Stomach (tissue), 9 donors: ENCODE data around the gene NCAM1. TPM values are rescaled to one million over a fixed set of nuclear protein-coding genes. Genes with fewer than 3 reads are reported as not detected.
A peak's percentile ranks its signal among the peaks of the same experiment; 100 is the strongest.

Experiments
- DNase-seq, 2 donors: peaks; one replicate each; pipeline versions ENCODE4 v3.0.0 to v3.0.0-alpha.2; 2013 to 2019
- H3K27ac ChIP-seq, 5 donors: fragments of 200-600 bp in 4 of 5; sonication (generic) in 4 of 5; one replicate each; pipeline ENCODE4 v1.5.1; 2013 to 2019; ENCODE audit warnings: mild to moderate bottlenecking in 1 of 5, moderate library complexity in 1 of 5
- H3K27me3 ChIP-seq, 3 donors: fragments of 200-600 bp; sonication (generic); one replicate each; pipeline ENCODE4 v1.5.1; 2017 to 2019; ENCODE audit warnings: mixed run types in 1 of 3
- H3K36me3 ChIP-seq, 4 donors: fragments of 200-600 bp; sonication (generic); 1 replicate in 3 of 4; 2 replicates in 1 of 4; pipeline ENCODE4 v1.5.1; 2016 to 2019
- H3K4me1 ChIP-seq, 4 donors: fragments of 200-600 bp; sonication (generic); one replicate each; pipeline ENCODE4 v1.5.1; 2016 to 2019
- H3K4me3 ChIP-seq, 4 donors: fragments of 200-600 bp; sonication (generic) in 3 of 4; one replicate each; pipeline ENCODE4 v1.5.1; 2016 to 2019; ENCODE audit warnings: mild to moderate bottlenecking in 1 of 4
- H3K9me3 ChIP-seq, 4 donors: fragments of 200-600 bp; sonication (generic); one replicate each; pipeline ENCODE4 v1.5.1; 2016 to 2019
- EP300 ChIP-seq: sonication (generic); formaldehyde crosslinking; IDR thresholded peaks from one replicate; pipeline ENCODE4 v1.6.1; 2017; ENCODE audit warnings: antibody characterized with exemption
- POLR2A ChIP-seq, 4 donors: fragments of 450-650 bp; IDR thresholded peaks; one replicate each; pipeline ENCODE4 v1.6.1; 2016; ENCODE audit warnings: antibody characterized with exemption in 4 of 4, control low read depth in 2 of 4, mild to moderate bottlenecking in 1 of 4, moderate library complexity in 1 of 4
- POLR2AphosphoS5 ChIP-seq, 3 donors: sonication (generic); formaldehyde crosslinking; IDR thresholded peaks; one replicate each; pipeline ENCODE4 v1.6.1; 2016; ENCODE audit warnings: antibody characterized with exemption in 3 of 3
- WGBS, 5 donors: extraction: QIAGEN DNeasy Blood & Tissue Kit in 3 of 5; methylation state at CpG; one replicate each; pipeline versions ENCODE4 v1.1.5 to v1.1.7; 2013 to 2018; 5-methylcytosine and 5-hydroxymethylcytosine counted together
- intact Hi-C: fragments of 100-400 bp; cut with DNase I; formaldehyde crosslinking; loops from one replicate; pipeline ENCODE4 v1.15.1; 2023; ENCODE audit warnings: low total_unique reads
- polyA plus RNA-seq, 3 donors: library from polyadenylated mRNA; stranded (reverse); fragments of 200-250 nt; gene quantifications; one replicate each; pipeline ENCODE4 v1.2.3, GENCODE V29; 2013
- total RNA-seq, 5 donors: library from RNA; depleted of rRNA; stranded (reverse); fragments of >200 nt; gene quantifications; one replicate each; pipeline versions ENCODE4 v1.1.0 to v1.2.3, GENCODE V29; 2014 to 2016
- TF ChIP-seq, protein P1 (sequence below), 7 experiments: fragments of 450-650 bp in 4 of 7; fragments of 200-600 bp in 3 of 7; sonication (generic) in 3 of 7; IDR thresholded peaks; one replicate each; pipeline ENCODE4 v1.5.1; 2016 to 2019; ENCODE audit warnings: antibody characterized with exemption in 7 of 7, control low read depth in 2 of 7, mild to moderate bottlenecking in 1 of 7
- donor health status: healthy with polysubstance abuse.
- donor health status: Bipolar disorder and iron deficiency.
- donor health status: healthy.

Gene NCAM1
- total and polyA plus RNA-seq, 8 donors, result 5.7 to 84.8 (median 28.9) TPM

DNA sequence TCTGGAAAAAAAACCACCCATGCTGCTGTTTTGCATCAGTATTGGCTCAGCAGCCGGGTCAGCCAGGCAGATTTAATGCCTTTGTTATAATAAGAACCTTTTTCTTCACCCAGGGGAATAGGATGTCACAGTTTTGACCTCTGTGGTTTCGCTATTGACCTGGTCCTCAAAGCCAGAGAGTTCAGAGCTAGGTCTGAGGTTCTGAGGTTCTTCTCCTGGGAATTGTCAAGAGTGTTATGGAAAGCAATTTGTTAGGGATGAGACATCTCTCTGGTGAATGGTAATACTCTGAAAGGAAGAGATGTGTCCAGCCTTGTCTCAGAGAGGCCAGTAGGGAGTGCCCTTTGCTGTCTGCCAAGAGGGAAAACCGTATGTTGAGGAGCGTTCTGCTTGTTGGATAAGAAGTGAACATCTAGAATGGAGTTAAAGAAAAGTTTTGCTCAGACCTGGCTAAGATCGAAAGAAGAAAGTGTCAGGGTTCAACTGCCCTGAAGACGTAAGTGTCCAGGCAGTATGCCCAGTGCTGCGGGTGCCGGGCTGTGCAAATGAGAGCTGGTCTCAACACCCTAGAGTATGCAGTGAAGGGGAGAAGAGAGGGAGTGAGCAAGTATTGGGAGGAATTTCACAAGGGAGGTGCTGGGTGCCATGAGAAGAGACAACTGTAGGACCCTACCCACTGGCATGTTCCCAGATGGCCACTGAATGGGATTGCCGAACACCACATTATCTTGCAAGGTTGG lies 202.2 kb downstream of the NCAM1 start:
- 82 to 89% (median 88%) methylated on average over 9 of the region's 9 CpGs for WGBS, 5 donors
- Histone ChIP-seq H3K36me3 (no peaks in the 10 kb centered on the region), H3K4me3 (no peak overlapping the region), H3K27me3 (no peaks in the 10 kb centered on the region), H3K9me3 (no peaks in the 10 kb centered on the region), H3K4me1 (peaks cover 13 to 34% (median 28%) of the 10 kb centered on the region in 4 donors), H3K27ac (peak overlapping the region in 2 of 5 donors; percentile 35 to 47)
- intact Hi-C loops, result no loop called here
- TF ChIP-seq EP300 (no peak), POLR2A (IDR thresholded peaks at IDR 0.05) (no peak), POLR2AphosphoS5 (IDR thresholded peaks at IDR 0.05) (no peak)
- TF ChIP-seq, protein P1, sequence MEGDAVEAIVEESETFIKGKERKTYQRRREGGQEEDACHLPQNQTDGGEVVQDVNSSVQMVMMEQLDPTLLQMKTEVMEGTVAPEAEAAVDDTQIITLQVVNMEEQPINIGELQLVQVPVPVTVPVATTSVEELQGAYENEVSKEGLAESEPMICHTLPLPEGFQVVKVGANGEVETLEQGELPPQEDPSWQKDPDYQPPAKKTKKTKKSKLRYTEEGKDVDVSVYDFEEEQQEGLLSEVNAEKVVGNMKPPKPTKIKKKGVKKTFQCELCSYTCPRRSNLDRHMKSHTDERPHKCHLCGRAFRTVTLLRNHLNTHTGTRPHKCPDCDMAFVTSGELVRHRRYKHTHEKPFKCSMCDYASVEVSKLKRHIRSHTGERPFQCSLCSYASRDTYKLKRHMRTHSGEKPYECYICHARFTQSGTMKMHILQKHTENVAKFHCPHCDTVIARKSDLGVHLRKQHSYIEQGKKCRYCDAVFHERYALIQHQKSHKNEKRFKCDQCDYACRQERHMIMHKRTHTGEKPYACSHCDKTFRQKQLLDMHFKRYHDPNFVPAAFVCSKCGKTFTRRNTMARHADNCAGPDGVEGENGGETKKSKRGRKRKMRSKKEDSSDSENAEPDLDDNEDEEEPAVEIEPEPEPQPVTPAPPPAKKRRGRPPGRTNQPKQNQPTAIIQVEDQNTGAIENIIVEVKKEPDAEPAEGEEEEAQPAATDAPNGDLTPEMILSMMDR (IDR thresholded peaks at IDR 0.05), result no peak
- peak in 1 of 2 donors; percentile 54 for DNase-seq

DNA sequence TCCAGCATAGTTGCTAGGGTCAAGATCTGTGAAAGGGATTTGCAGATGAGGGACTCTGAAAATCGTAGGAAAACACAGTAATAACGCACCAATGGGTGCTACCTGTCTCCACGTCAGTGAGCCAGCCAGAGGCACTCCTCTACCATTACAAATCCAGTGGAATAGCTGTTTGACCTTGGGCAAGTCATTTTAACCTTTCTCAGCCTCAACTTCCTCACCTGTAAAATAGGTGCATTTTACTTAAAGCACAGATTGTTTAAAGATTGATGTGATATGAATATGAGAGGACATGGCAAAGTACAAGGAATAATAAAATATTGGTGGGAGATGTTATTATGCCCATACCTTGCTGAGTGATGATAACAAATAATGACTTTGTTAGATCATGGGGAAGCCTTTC lies 205.1 kb downstream of the NCAM1 start:
- peaks cover 11 to 20% (median 16%) of the 10 kb centered on the region in 4 donors for H3K4me1 ChIP-seq
- 88 to 98% (median 92%) methylated on average over 3 of the region's 3 CpGs for WGBS, 5 donors
- intact Hi-C loops, result no loop called here

DNA sequence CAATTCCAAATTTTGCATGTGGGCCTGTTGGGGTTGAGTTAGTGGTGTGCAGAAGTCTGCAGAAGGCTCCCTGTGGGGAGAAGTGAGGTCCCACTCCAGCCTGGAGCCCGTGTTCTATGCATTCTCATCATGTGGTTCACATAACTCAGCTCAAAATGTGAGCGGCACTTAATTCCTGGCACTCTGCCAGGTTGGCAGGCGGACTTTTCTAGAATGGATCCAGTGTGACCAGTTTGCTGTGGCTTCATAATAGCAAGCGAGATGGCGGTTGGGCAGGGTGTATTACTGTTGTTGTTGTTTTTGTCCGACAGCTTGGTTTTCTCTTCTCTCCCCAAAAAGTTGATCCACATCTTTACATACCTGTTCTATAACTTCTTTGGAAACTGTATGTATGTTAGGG lies 206.4 kb downstream of the NCAM1 start:
- Histone ChIP-seq H3K36me3 (no peaks in the 10 kb centered on the region), H3K4me3 (no peak overlapping the region), H3K27ac (no peak overlapping the region), H3K9me3 (no peaks in the 10 kb centered on the region), H3K4me1 (peaks cover 0 to 7% (median 3%) of the 10 kb centered on the region in 4 donors), H3K27me3 (no peaks in the 10 kb centered on the region)
- DNase-seq, result peak in 1 of 2 donors; percentile 34
- intact Hi-C loops, result no loop called here
- WGBS, 5 donors, result 61 to 91% (median 68%) methylated on average over 5 to 6 of the region's 6 CpGs
- no peak for TF ChIP-seq POLR2AphosphoS5 (IDR thresholded peaks at IDR 0.05)
- TF ChIP-seq, protein P1 (IDR thresholded peaks at IDR 0.05), result no peak
- no peak for TF ChIP-seq EP300
- no peak for TF ChIP-seq POLR2A (IDR thresholded peaks at IDR 0.05)

More for the DNA sequence above, 205.1 kb downstream of the NCAM1 start:
- no peak for DNase-seq
- H3K27me3 ChIP-seq, result no peaks in the 10 kb centered on the region
- no peak for TF ChIP-seq POLR2A (IDR thresholded peaks at IDR 0.05)
- TF ChIP-seq POLR2AphosphoS5 (IDR thresholded peaks at IDR 0.05), result no peak
- TF ChIP-seq, protein P1 (IDR thresholded peaks at IDR 0.05), result no peak
- no peak for TF ChIP-seq EP300
- H3K4me3 ChIP-seq, result no peak overlapping the region
- H3K36me3 ChIP-seq, result no peaks in the 10 kb centered on the region
- no peaks in the 10 kb centered on the region for H3K9me3 ChIP-seq
- H3K27ac ChIP-seq, result no peak overlapping the region

DNA sequence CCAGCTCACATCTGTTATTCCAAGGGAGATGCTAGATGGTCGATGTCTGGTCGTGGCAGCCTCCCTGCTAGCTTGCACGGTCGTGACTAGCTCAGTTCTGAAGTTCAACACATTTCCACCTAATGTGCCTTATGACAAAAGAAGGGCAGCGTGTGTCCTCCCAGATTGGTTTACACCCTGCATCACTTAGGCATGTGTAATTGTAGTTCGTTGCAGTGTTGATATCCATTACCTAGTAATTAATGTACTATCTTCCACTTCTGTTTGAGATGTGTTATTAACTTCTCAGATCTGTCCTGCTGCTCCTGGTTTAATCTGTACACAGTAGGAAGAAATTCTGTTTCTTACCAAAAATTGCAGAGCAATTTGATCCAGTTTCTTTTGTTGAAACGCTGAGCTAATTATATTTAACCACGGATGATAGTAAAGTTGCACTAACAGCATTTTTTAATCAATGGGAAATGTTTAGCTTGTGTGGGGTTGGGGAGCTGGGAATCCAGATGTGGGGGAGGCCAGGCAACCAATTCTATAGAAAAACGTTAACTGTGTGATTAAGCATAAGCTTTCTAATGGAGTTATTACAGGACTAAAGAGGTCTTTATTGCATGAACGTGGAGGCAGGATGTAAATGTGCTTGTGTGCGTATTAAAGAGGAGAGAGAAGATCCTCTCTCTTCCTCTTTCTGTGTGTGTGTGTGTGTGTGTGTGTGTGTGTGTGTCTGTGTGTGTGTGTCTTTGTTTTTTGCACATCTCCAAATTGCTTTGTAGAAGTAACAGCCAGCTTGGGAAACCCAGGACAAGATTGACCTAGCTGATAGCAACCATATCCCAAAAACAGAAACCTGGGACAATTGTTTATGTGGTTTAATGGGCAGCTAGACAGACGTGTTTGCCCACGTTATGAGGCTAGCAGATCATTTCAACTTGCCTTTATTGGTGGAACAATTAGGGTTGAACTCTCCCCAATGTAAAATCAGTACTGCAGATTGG lies 207.4 kb downstream of the NCAM1 start:
- Histone ChIP-seq H3K4me3 (no peak overlapping the region), H3K4me1 (no peaks in the 10 kb centered on the region), H3K36me3 (no peaks in the 10 kb centered on the region), H3K9me3 (no peaks in the 10 kb centered on the region), H3K27ac (no peak overlapping the region), H3K27me3 (no peaks in the 10 kb centered on the region)
- intact Hi-C loops, result no loop called here
- no peak for DNase-seq
- TF ChIP-seq POLR2A (IDR thresholded peaks at IDR 0.05), result no peak
- 64 to 71% (median 68%) methylated on average over 13 of the region's 13 CpGs for WGBS, 5 donors
